Muscle layer of duodenum (tissue), 2 donors: ENCODE data around the gene IL36B.

Experiments
- H3K27ac ChIP-seq: one replicate; pipeline ENCODE4 v1.7.0; 2013; ENCODE audit warnings: mild to moderate bottlenecking, low read length
- H3K27me3 ChIP-seq: one replicate; pipeline ENCODE4 v1.7.0; 2013; ENCODE audit warnings: low read depth, mild to moderate bottlenecking, control low read depth, low read length
- H3K36me3 ChIP-seq, 2 donors: one replicate each; pipeline ENCODE4 v1.7.0; 2013; ENCODE audit warnings: low read length in 2 of 2, control low read depth in 1 of 2, mild to moderate bottlenecking in 1 of 2; ENCODE audit not compliant: insufficient read depth in 2 of 2, control insufficient read depth in 1 of 2
- H3K4me1 ChIP-seq, 2 donors: one replicate each; pipeline ENCODE4 v1.7.0; 2013; ENCODE audit warnings: low read length in 2 of 2, mild to moderate bottlenecking in 2 of 2, control low read depth in 1 of 2, moderate library complexity in 1 of 2; ENCODE audit not compliant: insufficient read depth in 2 of 2, control insufficient read depth in 1 of 2
- H3K4me3 ChIP-seq, 2 donors: one replicate each; pipeline ENCODE4 v1.7.0; 2013; ENCODE audit warnings: low read length in 2 of 2, low read depth in 1 of 2, mild to moderate bottlenecking in 1 of 2
- H3K9me3 ChIP-seq, 2 donors: one replicate each; pipeline ENCODE4 v1.7.0; 2013; ENCODE audit warnings: low read length in 2 of 2, control low read depth in 1 of 2, mild to moderate bottlenecking in 1 of 2; ENCODE audit not compliant: control insufficient read depth in 1 of 2
- donor health status: healthy.

IL36B gene

DNA sequence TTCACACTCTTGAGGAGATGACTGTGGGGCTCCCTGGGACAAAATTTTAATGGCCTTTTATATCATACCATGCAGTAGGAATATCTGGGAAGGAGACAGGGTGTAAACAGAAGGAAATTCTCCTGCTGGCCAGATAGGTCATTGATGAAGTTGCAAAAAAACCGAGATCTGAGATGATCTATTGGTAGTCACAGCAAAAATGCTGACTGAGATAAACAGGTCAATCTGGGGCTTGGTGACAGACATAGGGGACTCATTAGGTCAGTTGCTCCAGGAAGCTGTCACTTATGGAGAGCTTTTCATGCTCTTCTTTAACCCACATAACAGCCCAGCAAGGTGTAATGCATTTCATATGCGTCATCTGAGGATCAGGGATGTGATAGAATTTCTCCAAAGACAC, 50.0 kb downstream of the IL36B start:
- H3K27me3 ChIP-seq = no peaks in the 10 kb centered on the region
- H3K4me3 ChIP-seq = no peak overlapping the region
- peaks cover 13 to 14% of the 10 kb centered on the region in 2 donors for H3K9me3 ChIP-seq
- no peaks in the 10 kb centered on the region for H3K36me3 ChIP-seq
- H3K4me1 ChIP-seq = no peaks in the 10 kb centered on the region
- H3K27ac ChIP-seq = no peak overlapping the region

- H3K4me3 ChIP-seq = no peak overlapping the region
- H3K36me3 ChIP-seq = no peaks in the 10 kb centered on the region
- no peak overlapping the region for H3K27ac ChIP-seq
- no peaks in the 10 kb centered on the region for H3K4me1 ChIP-seq
- no peaks in the 10 kb centered on the region for H3K27me3 ChIP-seq
- H3K9me3 ChIP-seq = peaks cover 13 to 14% of the 10 kb centered on the region in 2 donors
Observed at GRCh38 chr2:113000436-113000835, 52.2 kb downstream of the IL36B start.

DNA sequence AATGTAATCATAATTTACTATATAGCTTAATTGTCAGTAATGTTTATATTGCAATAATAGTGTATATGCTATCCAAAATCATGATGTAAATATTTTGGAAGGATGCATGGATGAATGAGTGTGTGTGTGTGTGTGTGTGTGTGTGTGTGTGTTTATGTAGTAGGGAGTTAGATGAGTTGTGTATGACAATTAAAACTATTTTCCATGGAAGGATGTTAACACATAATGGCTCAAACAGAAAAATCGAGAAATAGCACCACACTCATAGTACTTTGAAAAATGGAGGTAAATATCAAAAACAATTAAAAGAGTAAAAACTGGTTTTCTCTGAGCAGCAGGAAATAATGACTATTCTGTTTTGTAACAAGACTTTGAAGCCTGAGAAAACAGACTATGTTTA, 55.5 kb downstream of the IL36B start:
- peaks cover 18 to 26% of the 10 kb centered on the region in 2 donors for H3K9me3 ChIP-seq
- no peak overlapping the region for H3K4me3 ChIP-seq
- H3K27ac ChIP-seq = no peak overlapping the region
- no peaks in the 10 kb centered on the region for H3K4me1 ChIP-seq
- no peaks in the 10 kb centered on the region for H3K36me3 ChIP-seq
- H3K27me3 ChIP-seq = no peaks in the 10 kb centered on the region

- H3K4me1 ChIP-seq = no peaks in the 10 kb centered on the region
- no peaks in the 10 kb centered on the region for H3K27me3 ChIP-seq
- H3K9me3 ChIP-seq = peaks cover 21 to 30% of the 10 kb centered on the region in 2 donors
- no peaks in the 10 kb centered on the region for H3K36me3 ChIP-seq
- no peak overlapping the region for H3K27ac ChIP-seq
- no peak overlapping the region for H3K4me3 ChIP-seq
Observed at GRCh38 chr2:112996635-112997034, 56.0 kb downstream of the IL36B start.

DNA sequence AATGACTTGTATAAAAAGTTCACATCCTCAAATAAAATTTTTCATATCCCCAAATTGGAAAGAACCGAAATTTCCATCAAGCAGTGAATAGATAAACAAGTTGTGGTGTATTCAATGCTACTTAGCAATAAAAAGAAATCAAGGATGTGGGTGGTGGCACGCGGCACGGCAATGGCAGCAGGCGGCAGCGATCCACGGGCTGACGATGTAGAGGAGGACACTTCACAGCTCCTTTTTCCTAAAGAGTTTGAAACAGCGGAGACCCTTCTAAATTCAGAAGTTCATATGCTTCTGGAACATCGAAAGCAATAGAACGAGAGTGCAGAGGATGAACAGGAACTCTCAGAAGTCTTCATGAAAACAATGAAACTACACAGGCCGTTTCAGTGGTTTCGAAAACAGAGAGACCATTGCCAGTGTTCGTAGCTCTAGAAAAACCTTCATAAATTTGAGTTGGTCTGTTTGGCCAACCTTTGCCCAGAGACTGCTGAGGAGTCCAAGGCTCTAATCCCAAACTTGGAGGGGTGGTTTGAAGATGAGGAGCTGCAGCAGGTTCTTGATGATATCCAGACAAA, 57.2 kb downstream of the IL36B start:
- no peaks in the 10 kb centered on the region for H3K36me3 ChIP-seq
- H3K4me3 ChIP-seq = no peak overlapping the region
- H3K4me1 ChIP-seq = no peaks in the 10 kb centered on the region
- peaks cover 17 to 24% of the 10 kb centered on the region in 2 donors for H3K9me3 ChIP-seq
- H3K27me3 ChIP-seq = no peaks in the 10 kb centered on the region
- no peak overlapping the region for H3K27ac ChIP-seq

GRCh38 chr2:112994648-112995047, 58.0 kb downstream of the IL36B start:
- Histone ChIP-seq H3K36me3 (no peaks in the 10 kb centered on the region), H3K4me1 (no peaks in the 10 kb centered on the region), H3K4me3 (no peak overlapping the region), H3K27ac (no peak overlapping the region), H3K27me3 (no peaks in the 10 kb centered on the region), H3K9me3 (peaks cover 12 to 20% of the 10 kb centered on the region in 2 donors)

- no peaks in the 10 kb centered on the region for H3K4me1 ChIP-seq
- H3K4me3 ChIP-seq = no peak overlapping the region
- H3K9me3 ChIP-seq = peaks cover 12 to 26% of the 10 kb centered on the region in 2 donors
- H3K27me3 ChIP-seq = no peaks in the 10 kb centered on the region
- no peaks in the 10 kb centered on the region for H3K36me3 ChIP-seq
- no peak overlapping the region for H3K27ac ChIP-seq
Observed at GRCh38 chr2:112993831-112994230, 58.8 kb downstream of the IL36B start.

GRCh38 chr2:112989611-112990010, 63.1 kb downstream of the IL36B start:
- Histone ChIP-seq H3K36me3 (no peaks in the 10 kb centered on the region), H3K4me1 (no peaks in the 10 kb centered on the region), H3K9me3 (peaks cover 12 to 28% of the 10 kb centered on the region in 2 donors), H3K27ac (no peak overlapping the region), H3K27me3 (no peaks in the 10 kb centered on the region), H3K4me3 (no peak overlapping the region)

- Histone ChIP-seq H3K36me3 (no peaks in the 10 kb centered on the region), H3K4me3 (no peak overlapping the region), H3K9me3 (peaks cover 0 to 12% of the 10 kb centered on the region in 2 donors), H3K4me1 (no peaks in the 10 kb centered on the region), H3K27ac (no peak overlapping the region), H3K27me3 (no peaks in the 10 kb centered on the region)
Observed at GRCh38 chr2:112985090-112985489, 67.6 kb downstream of the IL36B start.

- H3K9me3 ChIP-seq = no peaks in the 10 kb centered on the region
- no peaks in the 10 kb centered on the region for H3K27me3 ChIP-seq
- H3K4me1 ChIP-seq = no peaks in the 10 kb centered on the region
- H3K27ac ChIP-seq = no peak overlapping the region
- H3K4me3 ChIP-seq = no peak overlapping the region
- H3K36me3 ChIP-seq = no peaks in the 10 kb centered on the region
Observed at GRCh38 chr2:112980537-112980936, 72.1 kb downstream of the IL36B start.

GRCh38 chr2:112979731-112980130, 72.9 kb downstream of the IL36B start:
- Histone ChIP-seq H3K36me3 (no peaks in the 10 kb centered on the region), H3K27ac (no peak overlapping the region), H3K27me3 (no peaks in the 10 kb centered on the region), H3K9me3 (no peaks in the 10 kb centered on the region), H3K4me3 (no peak overlapping the region), H3K4me1 (no peaks in the 10 kb centered on the region)

- H3K4me1 ChIP-seq = no peaks in the 10 kb centered on the region
- no peak within 1 kb of the TSS for H3K4me3 ChIP-seq
- no peaks in the 10 kb centered on the region for H3K9me3 ChIP-seq
- no peaks in the 10 kb centered on the region for H3K36me3 ChIP-seq
- H3K27ac ChIP-seq = no peak within 1 kb of the TSS
- H3K27me3 ChIP-seq = no peaks in the 10 kb centered on the region
Observed at GRCh38 chr2:112977559-112978056, 75.1 kb downstream of the IL36B start, which contains the start of gene IL36G. IL36G (plus strand) TSS chr2:112978006; CDS start chr2:112978639, 633 bp downstream.
